Effector memory CD4-positive, alpha-beta T cell (primary cell): ENCODE data around the gene GBE1.
"Not testable (repeated sequence)": the region's sequence is repeated elsewhere in the genome, so short reads cannot be mapped to it uniquely, and the experiment has no call there.

Experiments used
- DNase-seq, 3 donors: peaks; one replicate each; pipeline ENCODE4 v3.0.0-alpha.2; 2020
- H3K27ac ChIP-seq: 2 replicates; pipeline ENCODE4 v1.7.0; 2013; ENCODE audit warnings: mild to moderate bottlenecking, low read length, moderate library complexity; ENCODE audit not compliant: insufficient read depth, poor library complexity, severe bottlenecking
- H3K27me3 ChIP-seq: replicated peaks from 2 replicates; pipeline ENCODE4 v1.7.0; 2013; ENCODE audit warnings: mild to moderate bottlenecking, low read length; ENCODE audit not compliant: insufficient read depth, control insufficient read depth, poor library complexity, severe bottlenecking
- H3K36me3 ChIP-seq: 2 replicates; pipeline ENCODE4 v1.7.0; 2013; ENCODE audit warnings: mild to moderate bottlenecking, low read length, moderate library complexity; ENCODE audit not compliant: control insufficient read depth, insufficient read depth
- H3K4me1 ChIP-seq: 2 replicates; pipeline ENCODE4 v1.7.0; 2013; ENCODE audit warnings: low read length, mild to moderate bottlenecking; ENCODE audit not compliant: control insufficient read depth, insufficient read depth, poor library complexity, severe bottlenecking
- H3K4me3 ChIP-seq: 2 replicates; pipeline ENCODE4 v1.7.0; 2013; ENCODE audit warnings: low read length, low read depth, mild to moderate bottlenecking; ENCODE audit not compliant: insufficient read depth, poor library complexity, severe bottlenecking
- H3K9me3 ChIP-seq: 2 replicates; pipeline ENCODE4 v1.7.0; 2013; ENCODE audit warnings: mild to moderate bottlenecking, low read length, moderate library complexity; ENCODE audit not compliant: control insufficient read depth

The GBE1 gene

GRCh38 chr3:81492471-81492870, 269.0 kb downstream of the GBE1 start:
- not testable (repeated sequence) for H3K27ac ChIP-seq, DNase-seq, H3K4me1 ChIP-seq, H3K27me3 ChIP-seq, H3K9me3 ChIP-seq, H3K36me3 ChIP-seq, H3K4me3 ChIP-seq

GRCh38 chr3:81492040-81492439, 269.4 kb downstream of the GBE1 start:
- Histone ChIP-seq H3K27ac (no peak overlapping the region), H3K9me3 (no peaks in the 10 kb centered on the region), H3K36me3 (no peaks in the 10 kb centered on the region), H3K4me3 (no peak overlapping the region), H3K27me3 (no peaks in the 10 kb centered on the region), H3K4me1 (no peaks in the 10 kb centered on the region)
- no peak for DNase-seq

DNA sequence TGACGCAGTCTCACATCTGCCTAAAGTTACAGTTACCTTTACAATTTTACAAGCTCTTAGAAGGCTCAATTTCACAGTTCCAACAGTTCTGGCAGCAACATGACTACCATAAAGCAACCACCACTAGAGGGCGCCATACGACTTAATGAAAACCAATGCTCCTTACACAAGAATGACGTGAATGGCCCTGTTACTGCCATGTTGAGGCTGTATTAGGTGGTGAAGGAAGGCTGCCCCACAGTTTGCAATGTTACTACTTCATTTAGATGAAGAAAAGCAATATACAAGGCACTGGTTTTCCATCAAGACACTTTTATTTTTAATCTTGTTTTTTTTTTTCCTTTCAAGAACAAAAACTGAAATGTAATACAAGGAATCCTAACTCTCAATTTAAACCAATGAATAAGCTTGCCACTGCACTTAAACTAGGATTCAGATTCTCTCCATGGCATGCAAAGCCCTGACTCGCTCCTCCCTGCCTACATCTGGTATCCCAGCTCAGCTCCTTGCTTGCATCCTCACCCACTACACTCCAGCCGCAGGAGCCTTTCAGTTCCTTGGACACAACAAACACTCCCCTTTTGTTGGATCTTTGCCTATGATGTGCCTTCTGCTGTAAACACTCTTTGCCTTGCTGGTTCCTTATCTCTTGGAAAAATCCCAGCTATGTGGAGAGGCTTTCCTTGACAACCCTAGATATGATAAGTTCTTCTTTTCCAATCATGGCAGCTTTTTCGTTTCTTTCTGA, 270.7 kb downstream of the GBE1 start:
- Histone ChIP-seq H3K4me1 (no peaks in the 10 kb centered on the region), H3K27me3 (no peaks in the 10 kb centered on the region), H3K27ac (no peak overlapping the region), H3K9me3 (no peaks in the 10 kb centered on the region), H3K36me3 (no peaks in the 10 kb centered on the region), H3K4me3 (no peak overlapping the region)
- peak; percentile 12 to 64 (median 36) for DNase-seq

GRCh38 chr3:81485444-81485865, 276.0 kb downstream of the GBE1 start:
- no peaks in the 10 kb centered on the region for H3K27me3 ChIP-seq
- DNase-seq = no peak
- H3K4me3 ChIP-seq = no peak overlapping the region
- H3K36me3 ChIP-seq = no peaks in the 10 kb centered on the region
- H3K4me1 ChIP-seq = no peaks in the 10 kb centered on the region
- no peaks in the 10 kb centered on the region for H3K9me3 ChIP-seq
- no peak overlapping the region for H3K27ac ChIP-seq

- H3K27ac ChIP-seq = no peak overlapping the region
- no peaks in the 10 kb centered on the region for H3K9me3 ChIP-seq
- H3K4me3 ChIP-seq = no peak overlapping the region
- DNase-seq = no peak
- no peaks in the 10 kb centered on the region for H3K4me1 ChIP-seq
- no peaks in the 10 kb centered on the region for H3K36me3 ChIP-seq
- H3K27me3 ChIP-seq = no peaks in the 10 kb centered on the region
These were observed 276.9 kb downstream of the GBE1 start for GRCh38 chr3:81484520-81484919.

DNA sequence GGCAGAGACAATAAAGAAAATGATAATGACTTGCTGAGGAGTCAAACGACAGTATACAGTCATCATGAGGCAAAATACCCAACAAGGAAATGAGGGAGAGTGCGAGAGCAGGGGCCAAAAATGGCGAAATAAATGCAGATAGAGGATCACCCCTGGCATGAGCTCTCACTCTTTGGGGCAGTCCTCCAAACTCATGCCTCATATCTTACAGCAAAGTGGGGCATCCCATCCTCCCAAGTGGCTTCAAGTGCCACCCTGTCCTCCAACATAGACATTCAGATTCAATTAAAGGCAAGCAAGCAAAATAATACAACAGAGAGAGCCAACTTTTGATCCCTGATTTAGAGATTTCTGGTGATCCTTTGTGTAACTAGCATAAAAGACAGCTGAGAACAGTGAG, 278.4 kb downstream of the GBE1 start:
- H3K4me3 ChIP-seq = no peak overlapping the region
- no peak for DNase-seq
- H3K36me3 ChIP-seq = no peaks in the 10 kb centered on the region
- H3K4me1 ChIP-seq = no peaks in the 10 kb centered on the region
- H3K27me3 ChIP-seq = no peaks in the 10 kb centered on the region
- H3K9me3 ChIP-seq = no peaks in the 10 kb centered on the region
- no peak overlapping the region for H3K27ac ChIP-seq

- Histone ChIP-seq H3K27me3 (no peaks in the 10 kb centered on the region), H3K9me3 (no peaks in the 10 kb centered on the region), H3K36me3 (no peaks in the 10 kb centered on the region), H3K27ac (no peak overlapping the region), H3K4me3 (no peak overlapping the region), H3K4me1 (no peaks in the 10 kb centered on the region)
- no peak for DNase-seq
These were observed 283.7 kb downstream of the GBE1 start for GRCh38 chr3:81477740-81478139.

DNA sequence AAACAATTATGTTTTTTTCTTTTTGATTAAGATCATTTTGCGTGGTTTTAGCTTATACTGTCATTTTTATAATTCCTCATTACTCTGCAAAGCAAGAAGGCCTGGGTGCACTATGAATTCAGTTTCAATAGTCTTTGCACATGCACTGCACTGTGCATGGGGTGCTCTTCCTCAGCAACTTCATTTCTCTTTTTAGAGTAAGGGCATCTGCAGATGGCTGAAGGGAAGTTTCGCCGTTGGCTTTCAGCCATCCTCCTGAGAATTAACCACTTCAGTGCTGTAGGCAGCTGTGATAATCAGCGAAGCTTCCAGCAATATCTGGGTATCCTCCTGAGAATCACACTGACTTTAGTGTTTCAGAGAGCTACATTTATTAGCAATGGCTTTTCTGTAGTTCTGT, 284.8 kb downstream of the GBE1 start:
- Histone ChIP-seq H3K27me3 (no peaks in the 10 kb centered on the region), H3K9me3 (no peaks in the 10 kb centered on the region), H3K27ac (no peak overlapping the region), H3K36me3 (no peaks in the 10 kb centered on the region), H3K4me1 (no peaks in the 10 kb centered on the region), H3K4me3 (no peak overlapping the region)
- DNase-seq = no peak

DNA sequence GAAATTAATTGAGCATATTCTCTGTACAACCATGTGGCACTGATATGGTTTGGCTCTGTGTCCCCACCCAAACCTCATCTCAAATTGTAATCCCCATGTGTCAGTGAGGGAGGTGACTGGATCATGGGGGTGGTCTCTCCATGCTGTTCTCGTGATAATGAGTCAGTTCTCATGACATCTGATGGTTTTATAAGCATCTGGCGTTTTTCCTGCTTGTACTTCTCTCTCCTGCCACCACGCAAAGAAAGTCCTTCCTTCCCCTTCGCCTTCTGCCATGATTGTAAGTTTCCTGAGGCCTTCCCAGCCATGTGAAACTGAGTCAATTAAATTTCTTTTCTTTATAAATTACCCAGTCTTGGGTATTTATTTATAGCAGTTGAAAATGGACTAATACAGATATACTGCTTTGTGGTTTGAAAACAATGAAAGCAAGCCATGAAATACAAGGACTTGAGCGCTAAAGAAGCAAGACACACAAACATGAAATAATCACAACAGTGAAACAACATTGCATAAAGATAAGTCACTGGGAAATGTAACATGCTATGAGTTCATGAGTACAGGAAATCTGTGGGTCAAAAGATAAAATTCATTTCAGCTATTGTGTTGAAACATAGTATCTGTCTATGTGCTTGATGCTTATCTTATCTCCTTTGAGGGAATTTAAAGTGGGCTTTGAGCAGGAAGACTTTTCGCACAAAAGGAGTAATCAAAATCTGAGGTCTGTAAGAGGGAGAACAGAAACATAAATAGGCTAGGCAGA, 288.7 kb downstream of the GBE1 start:
- no peaks in the 10 kb centered on the region for H3K27me3 ChIP-seq
- no peaks in the 10 kb centered on the region for H3K4me1 ChIP-seq
- H3K36me3 ChIP-seq = no peaks in the 10 kb centered on the region
- H3K27ac ChIP-seq = no peak overlapping the region
- H3K4me3 ChIP-seq = no peak overlapping the region
- no peak for DNase-seq
- H3K9me3 ChIP-seq = no peaks in the 10 kb centered on the region

DNA sequence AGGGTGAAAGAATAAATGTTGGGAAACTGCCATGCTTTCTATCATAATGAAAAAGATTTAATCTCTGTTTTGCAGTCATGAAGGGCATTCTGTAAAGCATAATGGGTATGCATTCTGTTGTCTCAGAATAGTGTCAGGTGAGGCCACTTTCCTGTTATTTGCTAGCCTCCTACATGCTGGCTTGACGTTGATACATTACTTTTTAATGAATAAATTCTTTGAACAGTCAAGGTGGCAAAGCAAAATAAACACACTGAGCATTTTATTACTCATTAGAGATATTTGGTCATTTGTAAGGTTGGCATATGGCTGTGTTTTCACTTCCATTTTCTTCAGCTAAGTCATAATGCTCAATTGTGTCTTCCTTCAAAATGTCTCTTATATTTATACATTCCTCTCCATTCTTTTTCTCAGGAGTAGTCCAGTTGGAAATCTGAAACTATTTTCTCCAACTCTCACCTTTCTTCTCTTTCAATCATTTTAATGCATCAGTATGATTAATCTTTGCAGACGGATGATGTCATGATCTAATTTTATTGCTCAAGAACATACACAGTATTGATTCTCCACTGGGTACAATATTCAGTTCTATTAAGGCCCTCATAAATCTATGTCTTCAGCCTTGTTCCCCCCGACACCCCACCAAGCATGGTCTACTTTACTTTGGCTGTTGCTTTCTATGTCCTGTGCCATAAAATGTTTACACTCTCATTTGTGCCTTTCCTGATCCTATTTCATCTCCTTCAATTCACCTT, 290.7 kb downstream of the GBE1 start:
- Histone ChIP-seq H3K36me3 (no peaks in the 10 kb centered on the region), H3K4me1 (no peaks in the 10 kb centered on the region), H3K4me3 (no peak overlapping the region), H3K27me3 (no peaks in the 10 kb centered on the region), H3K9me3 (no peaks in the 10 kb centered on the region), H3K27ac (no peak overlapping the region)
- DNase-seq = no peak
